ENCODE measurements around the gene FLVCR2.
"Not testable (repeated sequence)": the region's sequence is repeated elsewhere in the genome, so short reads cannot be mapped to it uniquely, and the experiment has no call there.

Gene FLVCR2

GRCh38 chr14:75673345-75674035 is 95.1 kb downstream of the FLVCR2 start:
- no peak for DNase-seq

DNA sequence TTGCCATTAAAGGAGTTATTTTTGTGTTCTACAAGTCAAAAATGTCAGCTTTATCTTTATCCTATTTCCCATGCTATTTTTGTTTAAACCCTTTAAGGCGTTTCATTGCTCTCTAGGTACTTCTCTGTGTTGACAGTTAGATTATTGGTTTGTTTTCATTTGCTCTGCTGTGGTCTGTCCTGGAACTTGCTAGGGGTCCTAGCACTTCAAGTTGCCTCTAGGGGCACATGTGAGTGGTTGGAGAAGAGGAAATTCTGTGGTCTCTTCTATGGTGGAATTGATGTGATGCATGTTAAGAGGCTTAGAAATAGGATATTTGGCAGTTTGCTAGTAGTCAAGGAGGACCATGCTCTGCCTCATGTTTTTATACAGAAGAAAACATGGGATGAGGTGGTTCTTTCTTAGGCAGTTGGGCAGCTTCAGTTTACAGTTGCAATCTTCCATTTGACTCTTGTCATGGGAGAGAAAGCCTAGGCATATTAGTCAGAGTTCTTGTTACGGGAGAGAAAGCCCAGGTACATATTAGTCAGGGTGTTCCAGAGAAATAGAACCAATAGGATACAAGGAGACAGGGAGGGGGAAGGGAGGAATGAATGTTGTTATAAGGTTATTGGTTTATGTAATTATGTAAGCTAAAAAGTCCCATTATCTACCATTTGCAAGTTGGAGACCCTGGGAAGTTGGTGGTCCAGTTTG is 97.0 kb downstream of the FLVCR2 start:
- DNase-seq = no peak

GRCh38 chr14:75685910-75686309 is 107.5 kb downstream of the FLVCR2 start:
- DNase-seq = no peak

- DNase-seq = no peak
Measured at GRCh38 chr14:75689012-75689411, 110.6 kb downstream of the FLVCR2 start.

- DNase-seq = no peak
Measured at GRCh38 chr14:75690010-75690409, 111.6 kb downstream of the FLVCR2 start.

DNA sequence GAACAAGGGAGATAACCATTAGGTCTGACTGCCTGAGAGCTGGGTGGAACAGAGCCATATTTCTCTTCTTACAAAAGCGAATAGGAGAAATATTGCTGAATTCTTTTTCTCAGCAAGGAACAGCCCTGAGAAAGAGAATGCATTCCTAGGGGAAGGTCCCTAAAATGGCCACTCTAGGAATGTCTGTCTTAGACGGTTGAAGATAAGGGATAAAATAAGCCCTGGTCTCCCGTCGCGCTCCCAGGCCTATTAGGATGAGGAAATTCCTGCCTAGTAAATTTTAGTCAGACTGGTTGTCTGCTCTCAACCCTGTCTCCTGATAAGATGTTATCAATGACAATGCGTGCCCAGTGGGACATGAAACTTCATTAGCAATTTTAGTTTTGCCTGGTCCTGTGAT is 116.6 kb downstream of the FLVCR2 start:
- not testable (repeated sequence) for DNase-seq

- DNase-seq = no peak
Measured at GRCh38 chr14:75697386-75697785, 119.0 kb downstream of the FLVCR2 start.
